Neural crest cell (in vitro differentiated cells): ENCODE data around the gene SLC6A19. TPM values are rescaled to one million over a fixed set of nuclear protein-coding genes. Genes with fewer than 3 reads are reported as not detected.

Experiments used
- DNase-seq: peaks from one replicate; pipeline ENCODE4 v3.0.0; 2021; ENCODE audit warnings: low read depth, mixed read lengths, low spot score
- H3K27ac Mint-ChIP-seq: one replicate; pipeline ENCODE4 v1.8.0; 2021; ENCODE audit warnings: mild to moderate bottlenecking, mixed read lengths; ENCODE audit not compliant: unreplicated experiment
- H3K27me3 Mint-ChIP-seq: 2 replicates; pipeline ENCODE4 v1.8.0; 2021; ENCODE audit warnings: low read depth, mild to moderate bottlenecking, mixed read lengths
- H3K36me3 Mint-ChIP-seq: 2 replicates; pipeline ENCODE4 v1.8.0; 2021; ENCODE audit warnings: low read depth, mild to moderate bottlenecking, mixed read lengths
- H3K4me1 Mint-ChIP-seq: 2 replicates; pipeline ENCODE4 v1.8.0; 2021; ENCODE audit warnings: mixed read lengths
- H3K4me3 Mint-ChIP-seq: one replicate; pipeline ENCODE4 v1.8.0; 2021; ENCODE audit warnings: mild to moderate bottlenecking, mixed read lengths
- H3K9me3 Mint-ChIP-seq: 2 replicates; pipeline ENCODE4 v1.8.0; 2021; ENCODE audit warnings: mixed read lengths
- total RNA-seq: library from RNA; stranded (reverse); gene quantifications from 2 replicates; pipeline ENCODE4 v1.2.1, GENCODE V29; 2021
- TF ChIP-seq, protein P1 (sequence below): fragments of 200-600 bp; sonication (generic); conservative IDR thresholded peaks from 2 replicates; pipeline ENCODE4 v1.5.0; 2021; ENCODE audit warnings: antibody characterized with exemption, mild to moderate bottlenecking

Gene SLC6A19
- total RNA-seq, 1 donor from 2014 or later: not detected

DNA sequence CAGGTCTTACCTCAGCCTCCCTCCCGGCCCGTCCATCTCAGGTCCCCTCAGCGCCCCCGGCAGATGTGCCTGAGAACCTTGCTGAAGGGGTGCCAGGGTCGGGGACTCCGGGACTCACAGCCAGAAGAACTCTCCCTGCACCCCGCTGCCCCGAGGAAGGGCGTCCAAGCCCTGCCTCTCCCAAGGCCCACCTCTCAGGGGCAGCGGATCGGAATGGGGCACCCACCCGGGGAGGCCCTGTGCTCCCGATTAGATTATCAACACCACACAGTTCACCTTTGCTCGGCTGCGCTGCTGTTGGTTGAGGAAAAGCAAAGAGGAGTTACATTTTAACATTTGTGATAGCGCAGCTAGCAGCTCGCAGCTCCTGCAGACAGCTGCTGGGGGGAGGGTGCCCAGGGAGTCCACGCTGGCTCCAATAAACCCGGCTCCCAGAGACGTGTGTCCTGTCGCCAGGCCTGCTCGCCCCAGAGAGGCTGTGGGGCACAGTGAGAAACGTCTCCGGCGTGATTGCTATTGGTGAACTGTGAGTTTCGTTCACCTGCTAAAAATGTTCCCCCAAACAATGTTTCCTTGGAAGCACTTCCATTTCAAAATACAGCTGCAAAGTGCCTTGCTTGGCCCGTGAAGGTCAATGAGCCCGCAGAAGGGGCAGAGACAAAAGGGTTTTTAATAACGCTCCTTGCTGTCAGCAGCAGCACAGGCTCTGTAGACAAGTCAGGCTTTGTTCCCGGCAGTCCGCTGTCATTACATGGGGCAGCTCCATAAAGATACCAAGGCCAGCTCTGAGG lies 18.6 kb upstream of the SLC6A19 start:
- H3K27me3 Mint-ChIP-seq: no peaks in the 10 kb centered on the region
- peak; percentile 44 for DNase-seq
- H3K27ac Mint-ChIP-seq: no peak overlapping the region
- no peaks in the 10 kb centered on the region for H3K9me3 Mint-ChIP-seq
- H3K36me3 Mint-ChIP-seq: no peaks in the 10 kb centered on the region
- peaks cover 21% of the 10 kb centered on the region for H3K4me1 Mint-ChIP-seq
- TF ChIP-seq, protein P1, sequence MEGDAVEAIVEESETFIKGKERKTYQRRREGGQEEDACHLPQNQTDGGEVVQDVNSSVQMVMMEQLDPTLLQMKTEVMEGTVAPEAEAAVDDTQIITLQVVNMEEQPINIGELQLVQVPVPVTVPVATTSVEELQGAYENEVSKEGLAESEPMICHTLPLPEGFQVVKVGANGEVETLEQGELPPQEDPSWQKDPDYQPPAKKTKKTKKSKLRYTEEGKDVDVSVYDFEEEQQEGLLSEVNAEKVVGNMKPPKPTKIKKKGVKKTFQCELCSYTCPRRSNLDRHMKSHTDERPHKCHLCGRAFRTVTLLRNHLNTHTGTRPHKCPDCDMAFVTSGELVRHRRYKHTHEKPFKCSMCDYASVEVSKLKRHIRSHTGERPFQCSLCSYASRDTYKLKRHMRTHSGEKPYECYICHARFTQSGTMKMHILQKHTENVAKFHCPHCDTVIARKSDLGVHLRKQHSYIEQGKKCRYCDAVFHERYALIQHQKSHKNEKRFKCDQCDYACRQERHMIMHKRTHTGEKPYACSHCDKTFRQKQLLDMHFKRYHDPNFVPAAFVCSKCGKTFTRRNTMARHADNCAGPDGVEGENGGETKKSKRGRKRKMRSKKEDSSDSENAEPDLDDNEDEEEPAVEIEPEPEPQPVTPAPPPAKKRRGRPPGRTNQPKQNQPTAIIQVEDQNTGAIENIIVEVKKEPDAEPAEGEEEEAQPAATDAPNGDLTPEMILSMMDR: no peak
- peak overlapping the region; percentile 74 for H3K4me3 Mint-ChIP-seq

GRCh38 chr5:1183424-1184162 lies 17.8 kb upstream of the SLC6A19 start:
- Mint-ChIP-seq H3K27me3 (no peaks in the 10 kb centered on the region), H3K9me3 (no peaks in the 10 kb centered on the region), H3K4me1 (peaks cover 25% of the 10 kb centered on the region), H3K4me3 (peak overlapping the region; percentile 74), H3K27ac (peak overlapping the region; percentile 62), H3K36me3 (no peaks in the 10 kb centered on the region)
- DNase-seq: peak; percentile 31
- TF ChIP-seq, protein P1: no peak

GRCh38 chr5:1184163-1184470 lies 17.3 kb upstream of the SLC6A19 start:
- H3K36me3 Mint-ChIP-seq: no peaks in the 10 kb centered on the region
- no peaks in the 10 kb centered on the region for H3K9me3 Mint-ChIP-seq
- H3K27me3 Mint-ChIP-seq: no peaks in the 10 kb centered on the region
- DNase-seq: no peak
- H3K27ac Mint-ChIP-seq: no peak overlapping the region
- H3K4me3 Mint-ChIP-seq: no peak overlapping the region
- TF ChIP-seq, protein P1: no peak
- peaks cover 27% of the 10 kb centered on the region for H3K4me1 Mint-ChIP-seq

DNA sequence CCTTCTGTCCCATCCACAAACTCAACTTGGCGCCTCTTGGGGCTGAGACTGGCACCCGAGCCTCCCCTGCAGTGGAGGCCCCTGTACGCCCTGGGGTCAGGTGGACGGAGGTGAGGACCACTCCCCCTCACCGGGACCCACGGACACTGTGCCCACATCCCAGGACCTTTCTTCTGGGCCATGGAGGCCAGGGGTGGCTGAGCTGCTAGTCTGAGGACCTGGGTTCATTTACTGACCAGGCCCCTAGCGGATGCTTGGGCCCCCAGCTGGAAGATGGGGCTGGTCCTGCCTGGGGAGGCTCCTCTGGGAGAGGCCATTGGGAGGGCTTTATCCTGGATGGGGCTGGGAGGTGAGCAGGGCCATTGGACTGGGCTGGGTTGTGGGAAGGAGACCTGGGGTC lies 16.9 kb upstream of the SLC6A19 start:
- DNase-seq: no peak
- Mint-ChIP-seq H3K9me3 (no peaks in the 10 kb centered on the region), H3K27ac (no peak overlapping the region), H3K4me3 (no peak overlapping the region), H3K4me1 (peaks cover 30% of the 10 kb centered on the region), H3K36me3 (no peaks in the 10 kb centered on the region), H3K27me3 (no peaks in the 10 kb centered on the region)
- TF ChIP-seq, protein P1: no peak

DNA sequence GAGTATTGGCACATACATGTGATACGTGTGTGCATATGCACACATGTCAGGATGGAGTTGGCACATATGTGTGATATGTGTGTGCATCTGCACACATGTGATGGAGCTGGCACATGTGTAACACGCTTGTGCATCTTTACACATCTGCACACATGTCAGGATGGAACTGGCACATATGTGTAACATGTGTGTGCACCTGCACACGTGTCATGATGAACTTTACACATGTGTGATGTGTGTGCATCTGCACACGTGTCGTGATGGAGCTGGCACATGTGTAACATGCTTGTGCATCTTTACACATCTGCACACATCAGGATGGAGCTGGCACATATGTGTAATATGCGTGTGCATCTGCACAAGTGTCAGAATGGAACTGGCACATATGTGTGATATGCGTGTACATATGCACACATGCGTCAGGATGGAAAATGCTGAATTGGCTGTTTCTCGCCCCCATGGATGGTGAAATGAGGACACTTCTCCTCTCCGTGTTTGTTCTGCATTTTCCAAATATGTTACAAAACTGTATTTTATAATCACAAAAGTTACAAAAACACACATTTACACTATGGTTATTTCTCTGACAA lies 16.3 kb upstream of the SLC6A19 start:
- Mint-ChIP-seq H3K4me1 (peaks cover 33% of the 10 kb centered on the region), H3K27ac (no peak overlapping the region), H3K27me3 (peaks cover 4% of the 10 kb centered on the region)

More for the DNA sequence above, 16.3 kb upstream of the SLC6A19 start:
- Mint-ChIP-seq H3K36me3 (no peaks in the 10 kb centered on the region), H3K9me3 (no peaks in the 10 kb centered on the region), H3K4me3 (no peak overlapping the region)
- no peak for DNase-seq
- TF ChIP-seq, protein P1: no peak
